ENCODE results near the gene CCDC136.

GRCh38 chr7:128781851-128782250 is 9.9 kb upstream of the CCDC136 start:
- no peak for TF ChIP-seq CTCF (IDR thresholded peaks at IDR 0.05)
- TF ChIP-seq POLR2A (IDR thresholded peaks at IDR 0.05): no peak
